Esophagus (tissue), 2 donors: ENCODE results near the gene APC2. TPM values are rescaled to one million over a fixed set of nuclear protein-coding genes. Genes with fewer than 3 reads are reported as not detected.

Experiments
- H3K27ac ChIP-seq, 2 donors: one replicate each; pipeline ENCODE4 v1.5.1; 2013; ENCODE audit warnings: low read depth in 2 of 2, mild to moderate bottlenecking in 2 of 2, inconsistent platforms in 1 of 2, low read length in 1 of 2, moderate library complexity in 1 of 2
- H3K27me3 ChIP-seq, 2 donors: one replicate each; pipeline ENCODE4 v1.6.1; 2013; ENCODE audit warnings: low read length in 2 of 2, control low read depth in 1 of 2, mild to moderate bottlenecking in 1 of 2; ENCODE audit not compliant: insufficient read depth in 2 of 2, control insufficient read depth in 1 of 2
- H3K36me3 ChIP-seq, 2 donors: one replicate each; pipeline ENCODE4 v1.6.1; 2013; ENCODE audit warnings: low read length in 1 of 2; ENCODE audit not compliant: control insufficient read depth in 2 of 2, insufficient read depth in 2 of 2
- H3K4me1 ChIP-seq, 2 donors: one replicate each; pipeline ENCODE4 v1.6.1; 2013; ENCODE audit warnings: low read length in 1 of 2; ENCODE audit not compliant: control insufficient read depth in 2 of 2, insufficient read depth in 2 of 2
- H3K4me3 ChIP-seq, 2 donors: one replicate each; pipeline ENCODE4 v1.5.1; 2013; ENCODE audit warnings: low read length in 2 of 2, mild to moderate bottlenecking in 2 of 2, low read depth in 1 of 2, moderate library complexity in 1 of 2
- H3K9me3 ChIP-seq, 2 donors: one replicate each; pipeline ENCODE4 v1.6.1; 2013; ENCODE audit warnings: mild to moderate bottlenecking in 2 of 2, low read depth in 1 of 2, low read length in 1 of 2, moderate library complexity in 1 of 2; ENCODE audit not compliant: control insufficient read depth in 2 of 2, insufficient read depth in 1 of 2
- WGBS, 2 donors: extraction: QIAGEN DNeasy Blood & Tissue Kit; methylation state at CpG; one replicate each; pipeline ENCODE4 v1.1.7; 2013; 5-methylcytosine and 5-hydroxymethylcytosine counted together
- polyA plus RNA-seq, 2 donors: library from polyadenylated mRNA; stranded (reverse); fragments of 200-250 nt; gene quantifications; one replicate each; pipeline ENCODE4 v1.2.3, GENCODE V29; 2013
- donor health status: healthy with polysubstance abuse.
- donor health status: Bipolar disorder and iron deficiency.

Gene APC2
- polyA plus RNA-seq, 2 donors, result 0.02 to 0.10 TPM

DNA sequence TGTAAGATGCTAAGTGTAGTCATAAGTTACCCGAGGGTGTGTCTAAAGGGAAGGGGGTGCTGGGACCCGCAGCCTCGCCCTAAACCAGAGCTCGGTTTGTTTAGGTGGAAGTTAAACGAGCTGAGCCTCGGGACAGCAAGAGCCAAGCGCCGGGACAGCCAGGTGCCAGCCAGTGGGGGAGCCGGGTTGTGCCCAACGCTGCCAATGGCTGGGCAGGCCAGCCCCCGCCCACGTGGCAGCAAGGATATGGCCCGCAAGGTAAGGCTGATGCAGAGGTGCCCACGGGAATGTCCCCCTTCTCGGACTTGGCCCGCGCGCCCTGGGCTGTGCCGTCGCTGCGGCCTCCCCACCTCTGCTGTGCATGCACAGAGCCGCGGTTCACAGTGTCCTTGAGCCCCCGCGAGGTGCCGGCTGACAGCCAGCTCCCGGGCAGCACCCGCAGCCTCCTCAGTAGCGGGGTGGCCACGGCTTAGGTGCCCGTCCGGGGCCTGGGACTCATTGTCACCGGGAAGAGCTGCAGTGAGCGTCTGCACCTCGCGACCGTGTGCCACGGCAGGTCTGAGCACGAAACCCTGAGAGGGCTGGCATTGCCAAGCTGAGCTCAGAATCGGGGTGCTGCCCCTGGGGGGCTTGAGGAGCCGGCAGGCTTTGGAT, 21.1 kb upstream of the APC2 start:
- H3K27me3 ChIP-seq, result no peaks in the 10 kb centered on the region
- peaks cover 9 to 61% of the 10 kb centered on the region in 2 donors for H3K36me3 ChIP-seq
- no peak overlapping the region for H3K27ac ChIP-seq

DNA sequence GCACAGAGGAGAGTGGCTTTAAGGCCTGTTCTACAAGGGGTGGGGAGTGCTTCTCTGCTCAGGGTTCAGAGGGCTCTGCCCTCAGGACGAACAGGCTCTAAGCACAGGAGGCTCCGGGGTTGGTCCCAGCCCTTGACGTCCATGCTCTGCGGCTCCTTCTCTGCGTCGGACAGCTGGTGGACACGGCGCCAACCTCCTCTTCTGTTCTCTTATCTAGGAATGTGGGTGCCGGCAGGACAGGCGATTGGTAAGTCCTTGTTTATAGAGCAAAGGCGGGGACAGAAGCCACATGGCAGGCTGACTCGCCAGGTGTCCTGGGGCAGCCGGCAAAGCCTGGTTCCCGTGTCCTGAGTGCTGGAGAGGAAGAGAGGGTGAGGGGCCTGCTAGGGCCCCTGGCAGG, 20.2 kb upstream of the APC2 start:
- Histone ChIP-seq H3K4me3 (no peak overlapping the region), H3K4me1 (peaks cover 2% of the 10 kb centered on the region in 2 donors), H3K27me3 (no peaks in the 10 kb centered on the region), H3K9me3 (no peaks in the 10 kb centered on the region), H3K27ac (no peak overlapping the region), H3K36me3 (peaks cover 14 to 64% of the 10 kb centered on the region in 2 donors)
- 61 to 72% methylated on average over 14 of the region's 14 CpGs for WGBS, 2 donors

More for the DNA sequence above, 21.1 kb upstream of the APC2 start:
- H3K4me1 ChIP-seq, result peaks cover 2 to 6% of the 10 kb centered on the region in 2 donors
- WGBS, 2 donors, result 58 to 69% methylated on average over 38 to 41 of the region's 41 CpGs
- H3K9me3 ChIP-seq, result no peaks in the 10 kb centered on the region
- H3K4me3 ChIP-seq, result no peak overlapping the region

DNA sequence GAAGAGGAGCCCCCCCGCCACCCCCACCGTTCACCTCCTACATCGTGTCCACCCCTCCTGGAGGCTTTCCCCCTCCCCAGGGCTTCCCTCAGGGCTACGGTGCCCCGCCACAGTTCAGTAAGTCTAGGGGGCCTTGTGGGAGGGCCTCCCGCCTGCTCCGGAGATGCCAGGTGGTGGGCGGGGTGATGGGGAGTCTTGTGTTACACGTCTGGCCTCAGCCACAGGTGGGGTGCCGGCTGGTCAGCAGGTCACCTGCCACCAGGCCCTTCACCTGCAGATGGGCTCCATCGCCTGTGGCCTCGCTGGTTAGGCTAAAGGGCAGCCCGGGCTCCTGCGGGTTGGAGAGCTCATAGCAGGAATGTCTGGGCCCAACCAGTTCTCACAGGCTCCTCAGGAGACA, 19.7 kb upstream of the APC2 start:
- H3K9me3 ChIP-seq, result no peaks in the 10 kb centered on the region
- no peak overlapping the region for H3K27ac ChIP-seq
- 86 to 89% methylated on average over 14 of the region's 14 CpGs for WGBS, 2 donors
- no peak overlapping the region for H3K4me3 ChIP-seq
- H3K4me1 ChIP-seq, result peaks cover 1 to 2% of the 10 kb centered on the region in 2 donors
- H3K36me3 ChIP-seq, result peaks cover 14 to 65% of the 10 kb centered on the region in 2 donors
- no peaks in the 10 kb centered on the region for H3K27me3 ChIP-seq

DNA sequence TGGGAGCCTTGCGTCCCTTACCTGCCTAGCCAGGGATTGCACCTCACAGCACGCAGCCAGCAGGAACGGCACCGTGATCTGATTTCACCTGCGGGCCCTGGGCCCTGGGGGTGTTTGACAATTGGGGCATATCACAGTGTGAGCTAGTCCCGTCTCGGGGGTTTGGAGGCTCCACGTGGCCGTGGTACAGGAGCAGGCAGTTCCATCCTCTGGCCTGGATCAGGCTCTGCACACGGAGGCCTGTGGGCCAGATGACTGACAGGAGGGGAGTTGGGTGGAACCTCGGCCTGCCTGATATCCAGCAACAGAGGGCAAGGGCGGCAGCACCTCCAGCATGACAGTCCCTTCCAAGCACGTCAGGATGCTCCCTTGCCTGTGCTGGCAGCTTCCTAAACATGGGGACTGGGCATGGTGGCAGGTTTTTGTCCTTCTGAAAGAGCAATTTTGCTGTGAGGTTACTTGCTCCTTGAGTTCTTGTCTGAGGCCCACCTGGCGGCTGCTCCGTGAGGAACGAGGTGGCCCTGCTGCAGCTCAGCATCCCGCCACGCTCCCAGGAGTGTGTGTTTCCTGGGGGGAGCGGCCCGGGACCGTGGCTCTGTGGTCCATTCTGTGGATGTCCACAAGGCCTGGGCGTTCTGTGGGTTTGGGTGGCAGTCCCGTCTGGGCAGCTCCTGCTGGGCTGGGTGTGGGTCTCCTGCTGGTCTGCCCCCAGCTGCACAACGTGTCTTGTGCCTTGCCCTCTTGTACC, 18.0 kb upstream of the APC2 start:
- Histone ChIP-seq H3K27me3 (no peaks in the 10 kb centered on the region), H3K36me3 (peaks cover 11 to 62% of the 10 kb centered on the region in 2 donors), H3K4me3 (no peak overlapping the region), H3K27ac (no peak overlapping the region), H3K9me3 (no peaks in the 10 kb centered on the region), H3K4me1 (peaks cover 0 to 4% of the 10 kb centered on the region in 2 donors)
- 87 to 92% methylated on average over 24 of the region's 24 CpGs for WGBS, 2 donors

DNA sequence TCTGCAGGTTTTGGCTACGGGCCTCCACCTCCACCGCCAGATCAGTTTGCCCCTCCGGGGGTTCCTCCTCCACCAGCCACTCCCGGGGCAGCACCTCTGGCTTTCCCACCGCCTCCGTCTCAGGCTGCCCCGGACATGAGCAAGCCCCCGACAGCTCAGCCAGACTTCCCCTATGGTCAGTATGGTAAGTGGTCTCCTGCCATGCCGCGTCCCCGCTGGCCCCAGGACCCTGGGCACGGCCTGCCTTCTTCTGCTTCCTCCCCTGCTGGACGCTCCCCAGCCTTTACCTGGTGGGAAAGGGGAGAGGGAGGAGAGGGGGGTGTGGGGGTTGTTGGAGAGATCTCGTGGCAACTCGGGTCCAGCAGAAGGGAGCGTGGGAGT, 17.4 kb upstream of the APC2 start:
- Histone ChIP-seq H3K36me3 (peaks cover 11 to 56% of the 10 kb centered on the region in 2 donors), H3K4me3 (no peak overlapping the region), H3K9me3 (no peaks in the 10 kb centered on the region), H3K27ac (no peak overlapping the region), H3K27me3 (no peaks in the 10 kb centered on the region), H3K4me1 (peaks cover 0 to 4% of the 10 kb centered on the region in 2 donors)
- 86 to 88% methylated on average over 16 of the region's 16 CpGs for WGBS, 2 donors

DNA sequence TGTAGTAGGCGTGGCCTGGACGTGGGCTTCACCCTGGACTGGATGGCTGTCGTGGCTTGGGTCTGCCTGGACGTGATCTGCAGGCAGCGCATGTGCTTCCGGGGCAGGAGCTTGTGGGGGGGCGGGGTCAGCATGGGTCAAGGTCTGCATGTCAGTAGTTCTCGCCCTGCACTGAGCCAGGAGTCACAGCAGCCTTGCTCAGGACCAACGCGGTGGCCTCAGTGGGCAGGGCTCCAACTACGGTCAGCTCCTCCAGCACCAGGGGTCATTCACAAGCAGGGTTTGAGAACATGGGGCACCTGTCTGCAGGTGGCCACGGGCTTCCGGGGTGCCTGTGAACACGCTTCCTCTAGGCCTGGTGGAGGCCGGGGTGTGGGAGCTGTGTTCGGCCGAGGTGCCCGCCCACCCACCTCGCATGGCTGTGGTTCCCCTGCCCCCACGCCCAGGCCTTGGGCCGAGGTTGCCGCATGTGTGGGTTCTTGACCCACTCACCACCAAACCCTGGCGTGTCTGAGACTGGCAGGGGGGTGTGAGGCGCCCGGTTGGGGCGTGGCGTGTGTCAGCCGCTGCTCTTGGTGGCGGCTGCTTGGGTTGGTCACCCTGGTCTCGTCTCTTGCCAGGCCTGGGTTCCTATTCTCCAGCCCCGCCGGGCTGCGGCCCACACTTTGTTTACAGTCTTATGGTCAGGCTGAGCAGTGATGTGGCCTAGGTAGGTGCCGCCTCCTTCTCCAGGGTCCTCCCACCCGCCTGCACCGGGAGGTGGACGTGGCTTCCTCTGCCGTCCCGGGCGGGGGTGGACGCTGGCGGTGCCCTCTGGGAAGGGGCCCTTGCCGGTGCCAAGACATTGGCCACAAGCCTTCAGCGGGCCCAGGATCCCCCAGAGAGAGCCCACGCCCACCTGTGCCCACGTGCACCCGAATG, 16.5 kb upstream of the APC2 start:
- Histone ChIP-seq H3K27ac (no peak overlapping the region), H3K4me3 (no peak overlapping the region), H3K9me3 (no peaks in the 10 kb centered on the region), H3K27me3 (no peaks in the 10 kb centered on the region), H3K36me3 (peaks cover 11 to 54% of the 10 kb centered on the region in 2 donors), H3K4me1 (peaks cover 0 to 4% of the 10 kb centered on the region in 2 donors)
- WGBS, 2 donors, result 83 to 85% methylated on average over 47 of the region's 47 CpGs

DNA sequence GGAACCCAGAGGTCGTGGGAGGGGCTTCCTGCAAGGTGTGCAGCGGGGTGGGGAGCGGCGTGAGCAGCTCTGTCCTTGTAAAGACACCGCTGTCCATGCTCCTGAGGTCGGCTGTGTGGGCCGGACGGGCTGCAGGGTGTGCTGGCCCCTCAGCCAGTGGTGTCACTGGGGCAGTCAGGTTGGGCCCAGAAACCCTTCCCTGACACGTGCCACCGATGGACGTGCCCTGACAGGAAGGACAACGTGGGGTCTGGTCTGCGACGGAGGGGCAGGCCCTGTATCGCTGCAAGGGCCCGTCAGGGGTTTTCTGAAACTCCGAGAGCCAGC, 15.9 kb upstream of the APC2 start:
- 89 to 91% methylated on average over 17 of the region's 17 CpGs for WGBS, 2 donors
- H3K9me3 ChIP-seq, result no peaks in the 10 kb centered on the region

DNA sequence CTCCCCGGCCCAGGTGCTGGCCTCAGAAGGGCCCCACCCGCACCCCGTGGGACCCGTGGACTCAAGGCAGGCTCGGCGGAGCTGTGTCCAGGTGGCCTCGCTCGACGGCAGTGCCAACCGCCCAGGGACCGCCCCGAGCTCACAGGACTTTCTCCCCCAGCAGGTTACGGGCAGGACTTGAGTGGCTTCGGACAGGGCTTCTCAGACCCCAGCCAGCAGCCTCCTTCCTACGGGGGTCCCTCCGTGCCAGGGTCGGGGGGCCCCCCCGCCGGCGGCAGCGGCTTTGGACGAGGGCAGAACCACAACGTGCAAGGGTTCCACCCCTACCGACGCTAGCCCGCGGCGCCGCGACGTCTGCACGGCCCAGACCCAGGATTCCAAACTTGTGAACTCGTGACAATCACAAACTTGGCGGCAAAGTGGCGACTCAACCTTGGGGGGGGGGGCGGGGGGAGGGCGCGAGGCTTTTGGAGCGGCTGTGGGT, 15.3 kb upstream of the APC2 start:
- Histone ChIP-seq H3K4me1 (peaks cover 2 to 9% of the 10 kb centered on the region in 2 donors), H3K27ac (no peak overlapping the region), H3K9me3 (no peaks in the 10 kb centered on the region), H3K4me3 (no peak overlapping the region), H3K27me3 (no peaks in the 10 kb centered on the region), H3K36me3 (peaks cover 11 to 49% of the 10 kb centered on the region in 2 donors)
- 84 to 87% methylated on average over 39 of the region's 39 CpGs for WGBS, 2 donors

More for the DNA sequence above, 15.9 kb upstream of the APC2 start:
- Histone ChIP-seq H3K27ac (no peak overlapping the region), H3K27me3 (no peaks in the 10 kb centered on the region), H3K4me3 (no peak overlapping the region), H3K36me3 (peaks cover 11 to 51% of the 10 kb centered on the region in 2 donors), H3K4me1 (peaks cover 0 to 4% of the 10 kb centered on the region in 2 donors)

DNA sequence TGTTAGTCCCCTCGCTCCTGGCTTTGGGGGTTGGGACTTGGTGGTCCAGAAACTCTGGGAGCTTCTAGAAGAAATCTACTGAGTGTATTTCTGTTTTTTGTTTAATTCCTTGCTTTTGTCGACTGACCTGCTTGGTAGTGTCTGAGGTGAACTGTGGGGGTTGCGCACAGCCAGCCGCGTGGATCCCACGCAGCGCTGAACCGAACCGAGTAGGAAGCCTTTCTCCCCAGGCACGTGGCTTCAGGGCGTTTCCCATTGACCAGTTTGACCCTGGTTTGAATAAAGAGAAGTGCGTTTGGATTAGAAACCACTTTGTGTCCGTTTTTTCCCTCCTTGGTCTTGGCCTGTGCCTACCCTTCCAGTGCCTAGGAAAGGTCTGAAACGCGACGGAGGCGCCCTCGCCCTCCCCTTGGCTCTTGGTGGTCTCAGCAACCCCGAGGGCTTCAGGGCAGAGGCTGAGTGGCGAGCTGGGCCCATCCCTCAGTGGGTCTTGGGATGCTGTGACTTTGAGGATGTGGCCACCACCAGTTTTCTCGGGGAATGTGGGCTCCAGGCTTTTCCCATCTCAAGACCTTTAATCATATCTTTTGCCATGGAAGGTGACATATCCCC, 14.4 kb upstream of the APC2 start:
- 84 to 88% methylated on average over 21 of the region's 21 CpGs for WGBS, 2 donors
- Histone ChIP-seq H3K27me3 (no peaks in the 10 kb centered on the region), H3K36me3 (peaks cover 8 to 48% of the 10 kb centered on the region in 2 donors), H3K27ac (no peak overlapping the region), H3K9me3 (no peaks in the 10 kb centered on the region), H3K4me3 (no peak overlapping the region), H3K4me1 (peaks cover 6 to 11% of the 10 kb centered on the region in 2 donors)
